ENCODE measurements around the gene MALSU1. TPM values are rescaled to one million over a fixed set of nuclear protein-coding genes. Genes with fewer than 3 reads are reported as not detected.
"Not testable (repeated sequence)": the region's sequence is repeated elsewhere in the genome, so short reads cannot be mapped to it uniquely, and the experiment has no call there.

The MALSU1 gene
- total RNA-seq, 1 donor from 2014 or later: 40.5 TPM

GRCh38 chr7:23285657-23286646 is 13.2 kb upstream of the MALSU1 start:
- no peak for DNase-seq (ENCODE audit: low spot score)

- no peak for DNase-seq (ENCODE audit: low spot score)
These were observed 11.5 kb upstream of the MALSU1 start for GRCh38 chr7:23287612-23288011.

- no peak for DNase-seq (ENCODE audit: low spot score)
These were observed 8.1 kb upstream of the MALSU1 start for GRCh38 chr7:23290993-23291392.

- no peak for DNase-seq (ENCODE audit: low spot score)
These were observed 7.1 kb upstream of the MALSU1 start for GRCh38 chr7:23291957-23292560.

GRCh38 chr7:23292623-23293022 is 6.5 kb upstream of the MALSU1 start:
- DNase-seq (ENCODE audit: low spot score): no peak

GRCh38 chr7:23293500-23294073 is 5.6 kb upstream of the MALSU1 start:
- no peak for DNase-seq (ENCODE audit: low spot score)

- DNase-seq (ENCODE audit: low spot score): no peak
These were observed 4.4 kb upstream of the MALSU1 start for GRCh38 chr7:23294549-23295400.

- DNase-seq (ENCODE audit: low spot score): no peak
These were observed 3.8 kb upstream of the MALSU1 start for GRCh38 chr7:23295401-23295697.

GRCh38 chr7:23298141-23298881 is 828 bp upstream of the MALSU1 start:
- no peak for DNase-seq (ENCODE audit: low spot score)

GRCh38 chr7:23299770-23300300 is 696 bp downstream of the MALSU1 start:
- DNase-seq (ENCODE audit: low spot score): no peak

GRCh38 chr7:23306936-23307521 is 7.9 kb downstream of the MALSU1 start:
- no peak for DNase-seq (ENCODE audit: low spot score)

- DNase-seq (ENCODE audit: low spot score): no peak
These were observed 9.6 kb downstream of the MALSU1 start for GRCh38 chr7:23308754-23309153.

GRCh38 chr7:23312141-23312540 is 13.0 kb downstream of the MALSU1 start:
- not testable (repeated sequence) for DNase-seq (ENCODE audit: low spot score)

GRCh38 chr7:23315366-23315765 is 16.2 kb downstream of the MALSU1 start:
- no peak for DNase-seq (ENCODE audit: low spot score)

- no peak for DNase-seq (ENCODE audit: low spot score)
These were observed 32.0 kb downstream of the MALSU1 start for GRCh38 chr7:23331132-23331531.

GRCh38 chr7:23332193-23332592 is 33.1 kb downstream of the MALSU1 start:
- DNase-seq (ENCODE audit: low spot score): no peak

GRCh38 chr7:23332910-23333612 is 33.9 kb downstream of the MALSU1 start:
- DNase-seq (ENCODE audit: low spot score): peak; percentile 19

GRCh38 chr7:23333671-23334246 is 34.6 kb downstream of the MALSU1 start:
- DNase-seq (ENCODE audit: low spot score): no peak

GRCh38 chr7:23334482-23335056 is 35.4 kb downstream of the MALSU1 start:
- DNase-seq (ENCODE audit: low spot score): peak; percentile 75

All from mucosa of gallbladder (tissue), 1 donor.